ENCODE data around the gene BCAS4.

BCAS4 gene

GRCh38 chr20:50919567-50919966, 124.7 kb downstream of the BCAS4 start:
- no peak for DNase-seq

GRCh38 chr20:50920997-50921396, 126.1 kb downstream of the BCAS4 start:
- DNase-seq = no peak

GRCh38 chr20:50921803-50922501, 127.1 kb downstream of the BCAS4 start:
- DNase-seq = no peak

GRCh38 chr20:50924261-50924920, 129.5 kb downstream of the BCAS4 start:
- DNase-seq = no peak

GRCh38 chr20:50926530-50926929, 131.7 kb downstream of the BCAS4 start:
- DNase-seq = no peak
